NCI-H1417 treated with DMSO at 0.1 percent for 48 hours (cell line): Measurements from ENCODE around the gene ITIH1.

Experiments
- DNase-seq: peaks from one replicate; lab custom pipeline; 2025; lab: John Stamatoyannopoulos, UW

Gene ITIH1

GRCh38 chr3:52813810-52814209 is 36.4 kb downstream of the ITIH1 start:
- no peak for DNase-seq

- DNase-seq, result no peak
Measured at GRCh38 chr3:52816199-52816598, 38.8 kb downstream of the ITIH1 start.

- DNase-seq, result no peak
Measured at GRCh38 chr3:52816654-52817053, 39.3 kb downstream of the ITIH1 start.

DNA sequence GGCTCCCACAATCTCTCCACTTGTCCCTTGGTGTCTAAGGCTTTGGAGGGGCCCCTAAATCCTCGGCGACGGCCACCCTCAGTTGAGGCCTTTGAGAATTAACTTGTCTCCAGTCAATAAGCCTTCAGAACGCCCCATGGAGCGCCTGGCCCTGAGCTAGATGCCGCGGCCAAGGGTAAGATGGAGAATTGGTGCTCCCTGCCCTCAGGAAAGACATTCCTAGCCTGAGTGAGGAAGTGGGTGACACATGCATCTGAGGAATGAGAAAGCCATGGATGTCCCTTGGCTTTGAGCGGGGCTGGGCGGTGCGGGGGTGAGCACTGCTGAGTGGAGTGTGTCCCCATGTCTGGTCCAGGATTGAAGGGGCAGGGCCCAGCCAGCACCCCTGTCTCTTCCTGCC is 39.8 kb downstream of the ITIH1 start:
- no peak for DNase-seq

GRCh38 chr3:52817860-52818259 is 40.5 kb downstream of the ITIH1 start:
- no peak for DNase-seq

- DNase-seq, result no peak
Measured at GRCh38 chr3:52819936-52820335, 42.5 kb downstream of the ITIH1 start.

DNA sequence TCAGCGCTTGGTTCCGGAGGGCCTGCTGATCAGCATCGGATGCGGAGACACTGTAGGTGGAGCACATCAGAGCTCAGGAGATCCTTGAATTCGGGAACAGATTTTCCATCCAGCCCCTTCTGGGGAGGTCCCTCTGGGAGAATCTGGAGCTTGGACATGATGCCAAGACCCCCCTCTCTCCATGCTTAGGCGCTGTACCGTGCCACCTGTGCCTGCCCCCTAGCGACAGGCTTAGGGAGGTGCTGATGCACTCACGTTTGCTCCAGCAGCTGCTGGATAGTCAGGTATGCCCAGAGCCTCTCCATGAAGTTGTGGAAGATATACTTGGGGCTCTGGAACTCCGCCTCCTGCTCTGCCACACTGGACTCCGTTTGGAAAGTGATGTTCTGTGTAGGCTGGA is 43.3 kb downstream of the ITIH1 start:
- DNase-seq, result no peak

DNA sequence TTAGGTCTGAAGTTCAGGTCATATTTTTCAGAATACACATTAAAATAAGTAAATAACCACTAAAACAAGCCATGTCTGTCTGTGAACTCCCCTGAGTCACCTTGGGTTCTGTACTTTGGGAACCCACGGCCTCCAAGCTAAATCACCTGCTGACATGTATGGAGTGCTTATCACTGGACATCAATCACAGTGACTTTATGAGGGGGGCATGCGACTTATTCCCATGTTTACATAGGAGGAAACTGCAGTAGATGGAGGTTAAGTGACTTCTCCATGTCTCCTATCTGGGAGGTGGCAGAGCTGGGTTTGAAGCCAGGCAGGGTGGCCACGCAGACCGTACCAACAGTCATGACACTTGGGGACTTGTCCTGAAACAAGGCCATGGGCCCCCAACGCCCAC is 45.0 kb downstream of the ITIH1 start:
- no peak for DNase-seq

GRCh38 chr3:52824037-52824436 is 46.6 kb downstream of the ITIH1 start:
- DNase-seq, result no peak

GRCh38 chr3:52827441-52827840 is 50.0 kb downstream of the ITIH1 start:
- no peak for DNase-seq

GRCh38 chr3:52827866-52828376 is 50.5 kb downstream of the ITIH1 start:
- no peak for DNase-seq

DNA sequence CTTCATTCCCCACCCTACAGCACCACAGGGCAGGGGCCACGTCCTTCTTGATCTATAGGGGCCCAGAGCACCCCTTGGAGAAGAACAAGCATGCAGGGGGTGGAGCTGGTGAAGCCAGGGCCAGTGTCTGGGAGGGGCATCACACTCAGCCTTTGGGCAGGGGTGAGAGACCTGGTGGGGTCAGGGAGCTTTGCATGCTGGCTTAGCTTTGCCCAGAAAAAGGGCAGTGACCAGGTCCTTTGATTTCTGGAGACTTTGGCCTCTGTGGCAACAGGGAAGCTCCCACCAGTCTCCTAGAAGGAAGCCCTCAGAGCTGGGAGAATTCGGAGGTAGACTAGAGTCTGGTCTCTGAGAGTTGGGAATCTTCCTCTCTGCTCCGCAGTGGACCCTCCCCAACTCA is 52.1 kb downstream of the ITIH1 start:
- no peak for DNase-seq

DNA sequence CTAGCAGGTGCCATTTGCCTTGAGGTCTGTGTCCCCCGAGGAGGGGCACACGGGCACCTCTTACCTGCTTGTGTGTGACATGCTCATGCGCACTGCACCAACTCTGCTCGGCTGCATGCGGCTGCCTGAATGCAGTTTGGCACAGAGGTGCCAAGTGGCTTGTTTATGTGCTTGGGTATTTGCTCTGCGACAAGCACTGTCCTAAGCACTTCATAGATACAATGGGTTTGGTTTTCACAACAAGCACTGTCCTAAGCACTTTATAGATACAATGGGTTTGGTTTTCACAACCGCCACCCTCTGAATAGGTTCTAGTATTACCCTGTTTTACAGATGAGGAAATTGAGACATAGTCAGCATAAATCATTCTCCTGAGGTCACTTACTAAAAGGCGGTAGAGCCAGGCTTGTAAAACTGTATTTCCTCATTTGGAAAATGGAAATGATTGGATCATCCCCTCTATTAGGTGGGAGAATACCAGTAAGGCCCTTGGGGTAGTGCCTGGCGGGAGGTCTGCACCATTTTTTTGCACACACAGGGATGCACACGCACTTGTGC is 52.6 kb downstream of the ITIH1 start:
- DNase-seq, result no peak

DNA sequence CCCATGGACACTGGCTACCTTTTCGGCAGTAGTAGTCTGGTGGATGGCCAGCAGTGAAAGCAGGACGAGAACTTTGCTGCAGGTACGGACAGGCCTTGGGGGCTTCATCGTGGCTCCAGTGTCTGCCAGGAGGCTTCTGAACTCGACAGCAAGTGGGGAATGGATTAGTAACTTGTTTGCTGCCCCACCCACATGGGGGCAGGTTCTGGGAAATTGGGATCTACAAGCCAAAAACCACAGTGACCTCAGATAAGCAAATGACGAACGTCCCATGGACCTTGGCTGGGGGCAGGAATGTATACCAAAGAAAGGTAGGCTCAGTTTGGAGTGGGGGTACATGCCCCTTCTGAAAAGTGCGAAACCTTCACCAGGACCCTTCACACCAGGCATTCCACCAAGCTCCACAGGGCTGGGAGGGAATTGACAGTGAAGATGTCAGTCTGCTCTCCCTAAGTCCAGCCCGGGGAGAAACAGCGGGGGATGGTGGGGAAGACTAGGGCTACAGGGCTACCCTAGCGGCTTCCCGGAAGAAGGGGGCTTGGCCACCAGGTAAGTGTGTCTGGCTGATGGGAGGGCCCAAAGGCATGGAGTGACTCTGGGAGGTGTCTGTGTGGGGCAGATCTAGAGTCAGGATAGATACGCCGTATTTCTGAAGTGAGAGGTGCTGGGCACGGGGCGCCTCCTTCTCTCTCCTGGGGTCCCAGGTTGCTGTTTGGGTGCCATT is 53.3 kb downstream of the ITIH1 start, which contains the start of gene ITIH4:
Gene ITIH4 (minus strand): TSS at position 138 of the 724 bp plus-strand sequence. CDS start 30 bp downstream, at position 108.
- no peak for DNase-seq

- no peak for DNase-seq
Measured at GRCh38 chr3:52831500-52832301, 54.3 kb downstream of the ITIH1 start.

DNA sequence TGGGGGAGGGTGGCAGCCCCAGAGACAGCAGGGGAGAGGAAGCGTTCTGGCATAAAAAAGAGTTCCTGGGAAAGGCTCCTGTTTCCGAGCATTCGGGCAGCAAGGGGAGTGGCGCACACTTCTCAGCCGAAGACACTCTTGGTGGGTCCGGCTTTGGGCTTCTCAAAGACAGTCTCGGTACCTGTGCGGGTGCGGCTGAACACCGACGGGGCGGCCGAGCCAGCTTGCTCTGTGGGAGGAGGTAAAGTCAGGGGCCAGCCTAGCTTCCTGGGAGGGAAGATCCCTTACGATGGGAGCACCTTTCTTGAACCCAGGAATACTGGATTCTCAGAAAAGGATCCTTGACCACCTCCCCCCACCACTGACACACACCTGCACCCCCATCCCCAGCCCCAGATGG is 55.8 kb downstream of the ITIH1 start:
- no peak for DNase-seq

DNA sequence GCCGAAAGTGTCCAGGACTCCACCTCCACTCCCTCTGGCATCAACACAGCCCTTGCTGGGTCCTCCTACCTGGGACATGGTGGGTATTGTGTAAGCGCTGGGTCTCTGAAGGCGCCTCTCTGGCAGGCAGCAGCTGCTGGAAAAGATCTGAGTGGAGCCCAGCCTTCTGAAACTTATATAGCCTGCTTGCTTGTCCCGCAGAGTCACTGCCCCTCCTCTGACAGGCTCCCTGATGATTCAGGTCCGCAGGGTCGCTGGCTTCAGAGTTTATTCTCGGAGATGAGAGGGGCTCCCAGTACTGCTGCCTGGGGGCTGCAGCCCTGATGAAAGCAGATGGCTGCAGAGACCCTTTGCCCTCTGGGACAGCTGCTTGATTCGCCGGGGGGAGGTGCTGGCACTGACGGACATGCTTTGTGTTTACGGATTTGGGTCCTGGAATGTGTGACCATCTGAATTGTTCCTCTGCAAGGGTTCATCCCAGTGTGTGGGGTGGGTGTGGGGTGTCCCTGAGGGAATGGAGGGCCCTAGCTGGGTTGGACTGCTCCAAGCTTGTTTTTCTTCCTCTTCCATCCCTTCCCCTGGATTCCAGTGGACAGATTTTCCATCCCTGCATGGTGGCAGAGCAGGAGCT is 57.6 kb downstream of the ITIH1 start, which contains the start of gene MUSTN1:
Gene MUSTN1 (minus strand): TSS at position 149 of the 631 bp plus-strand sequence. CDS start 71 bp downstream, at position 78.
- no peak for DNase-seq

- DNase-seq, result no peak
Measured at GRCh38 chr3:52835766-52836470, 58.5 kb downstream of the ITIH1 start.

- DNase-seq, result no peak
Measured at GRCh38 chr3:52836471-52836845, 59.1 kb downstream of the ITIH1 start.

GRCh38 chr3:52836986-52837385 is 59.6 kb downstream of the ITIH1 start:
- no peak for DNase-seq

DNA sequence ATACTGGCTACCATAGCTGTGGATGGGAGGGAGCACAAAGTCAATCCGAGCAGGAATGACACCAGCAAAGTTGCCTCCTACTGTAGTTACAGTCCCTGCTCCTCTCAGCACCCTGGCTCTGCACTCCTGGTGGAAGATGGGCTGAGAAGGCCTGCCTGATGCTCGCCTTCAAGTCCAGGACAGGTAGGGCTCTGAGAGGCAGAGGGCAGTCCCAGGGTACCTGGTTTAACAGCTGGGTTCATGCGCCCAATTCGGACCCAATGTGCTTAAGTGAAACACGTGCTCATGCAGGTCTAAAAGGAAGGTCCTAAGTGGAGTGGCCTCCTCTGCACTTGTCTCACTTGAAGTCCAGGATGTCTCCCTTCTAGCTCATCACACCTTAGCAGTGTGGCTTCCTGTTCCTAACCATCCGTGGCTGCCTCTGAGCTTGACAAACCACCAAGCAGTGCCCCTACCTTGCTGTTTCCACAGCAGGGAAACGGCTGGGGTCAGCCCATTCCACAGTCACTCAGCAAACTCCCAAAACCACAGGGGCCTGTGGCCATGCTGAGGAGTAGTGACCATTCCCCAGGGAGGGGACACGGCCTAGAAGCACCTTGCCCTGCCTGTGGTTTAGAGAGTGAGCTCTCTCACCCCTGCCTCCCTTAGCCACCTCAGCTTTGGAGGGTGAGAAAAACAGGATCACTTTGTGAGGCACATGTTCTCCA is 61.3 kb downstream of the ITIH1 start:
- DNase-seq, result no peak
